Measurements from ENCODE around the gene USE1. TPM values are rescaled to one million over a fixed set of nuclear protein-coding genes. Genes with fewer than 3 reads are reported as not detected.

Gene USE1
- total and polyA plus RNA-seq, 8 donors, result 12.8 to 46.6 (median 19.1) TPM

GRCh38 chr19:17214508-17215126, 540 bp upstream of the USE1 start:
- TF ChIP-seq, protein P1, sequence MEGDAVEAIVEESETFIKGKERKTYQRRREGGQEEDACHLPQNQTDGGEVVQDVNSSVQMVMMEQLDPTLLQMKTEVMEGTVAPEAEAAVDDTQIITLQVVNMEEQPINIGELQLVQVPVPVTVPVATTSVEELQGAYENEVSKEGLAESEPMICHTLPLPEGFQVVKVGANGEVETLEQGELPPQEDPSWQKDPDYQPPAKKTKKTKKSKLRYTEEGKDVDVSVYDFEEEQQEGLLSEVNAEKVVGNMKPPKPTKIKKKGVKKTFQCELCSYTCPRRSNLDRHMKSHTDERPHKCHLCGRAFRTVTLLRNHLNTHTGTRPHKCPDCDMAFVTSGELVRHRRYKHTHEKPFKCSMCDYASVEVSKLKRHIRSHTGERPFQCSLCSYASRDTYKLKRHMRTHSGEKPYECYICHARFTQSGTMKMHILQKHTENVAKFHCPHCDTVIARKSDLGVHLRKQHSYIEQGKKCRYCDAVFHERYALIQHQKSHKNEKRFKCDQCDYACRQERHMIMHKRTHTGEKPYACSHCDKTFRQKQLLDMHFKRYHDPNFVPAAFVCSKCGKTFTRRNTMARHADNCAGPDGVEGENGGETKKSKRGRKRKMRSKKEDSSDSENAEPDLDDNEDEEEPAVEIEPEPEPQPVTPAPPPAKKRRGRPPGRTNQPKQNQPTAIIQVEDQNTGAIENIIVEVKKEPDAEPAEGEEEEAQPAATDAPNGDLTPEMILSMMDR (IDR thresholded peaks at IDR 0.05), result no peak
- 25 to 27% methylated on average over 16 of the region's 16 CpGs for WGBS, 2 donors
- Histone ChIP-seq H3K4me3 (peak overlapping the region; percentile 55 to 66 (median 60)), H3K27me3 (no peaks in the 10 kb centered on the region), H3K27ac (peak overlapping the region; percentile 88 to 96 (median 88)), H3K36me3 (peaks cover 0 to 12% (median 0%) of the 10 kb centered on the region in 3 donors), H3K9me3 (no peaks in the 10 kb centered on the region), H3K4me1 (peaks cover 0 to 5% (median 4%) of the 10 kb centered on the region in 3 donors)
- DNase-seq, result no peak
- FAIRE-seq, result no peak
- peak in 1 of 4 donors; percentile 1 for ATAC-seq
- intact Hi-C loops (cut with DNase I), result no loop called here

GRCh38 chr19:17216058-17216670, 1.0 kb downstream of the USE1 start:
- Histone ChIP-seq H3K27me3 (no peaks in the 10 kb centered on the region), H3K4me3 (peak overlapping the region in 2 of 4 donors; percentile 55 to 64), H3K36me3 (peaks cover 0 to 12% (median 0%) of the 10 kb centered on the region in 3 donors), H3K27ac (no peak overlapping the region), H3K9me3 (no peaks in the 10 kb centered on the region), H3K4me1 (peaks cover 0 to 5% (median 4%) of the 10 kb centered on the region in 3 donors)
- no peak for ATAC-seq
- TF ChIP-seq, protein P1 (IDR thresholded peaks at IDR 0.05), result no peak
- intact Hi-C loops (cut with DNase I), result no loop called here
- no peak for FAIRE-seq
- WGBS, 2 donors, result 65 to 72% methylated on average over 13 of the region's 13 CpGs
- peak in 3 of 6 donors; percentile 52 to 71 (median 70) for DNase-seq

GRCh38 chr19:17219286-17219685, 4.1 kb downstream of the USE1 start:
- WGBS, 2 donors, result 96 to 97% methylated on average over 8 of the region's 8 CpGs
- DNase-seq (no peak), FAIRE-seq (no peak), ATAC-seq (no peak)
- H3K4me3 ChIP-seq, result no peak overlapping the region
- H3K9me3 ChIP-seq, result no peaks in the 10 kb centered on the region
- H3K27ac ChIP-seq, result no peak overlapping the region
- H3K36me3 ChIP-seq, result peaks cover 0 to 12% (median 0%) of the 10 kb centered on the region in 3 donors
- H3K4me1 ChIP-seq, result peaks cover 0 to 5% (median 4%) of the 10 kb centered on the region in 3 donors
- no peaks in the 10 kb centered on the region for H3K27me3 ChIP-seq
- TF ChIP-seq, protein P1 (IDR thresholded peaks at IDR 0.05), result no peak
- intact Hi-C loops (cut with DNase I), result no loop called here

DNA sequence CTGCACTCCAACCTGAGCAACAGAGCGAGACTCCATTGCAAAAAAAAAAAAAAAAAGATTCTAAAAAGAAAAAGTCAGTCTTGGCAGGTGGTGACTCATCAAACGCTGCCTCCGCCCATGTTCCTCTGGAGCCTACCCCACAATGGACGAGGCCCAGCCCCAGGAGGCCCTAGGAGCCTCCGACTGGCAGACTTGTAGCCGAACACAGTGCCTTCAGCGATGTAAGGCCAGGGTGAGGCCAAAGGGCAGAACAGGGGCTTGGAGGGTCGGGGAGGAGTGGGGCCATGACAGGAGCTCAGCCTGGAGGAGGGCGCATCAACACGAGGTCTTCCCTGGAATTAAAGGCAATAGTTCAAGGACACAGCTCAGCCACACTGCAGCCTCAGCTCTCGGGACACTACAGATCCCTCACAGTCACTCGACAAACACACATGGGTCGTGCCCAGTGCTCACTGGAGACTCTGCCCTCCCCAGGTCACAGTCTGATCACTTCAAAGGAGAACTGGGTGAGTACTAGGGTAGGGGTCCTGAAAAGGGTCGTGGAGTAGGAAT, 5.1 kb downstream of the USE1 start:
- Histone ChIP-seq H3K36me3 (peaks cover 0 to 12% (median 0%) of the 10 kb centered on the region in 3 donors), H3K4me3 (no peak overlapping the region), H3K4me1 (peaks cover 0 to 5% (median 4%) of the 10 kb centered on the region in 3 donors), H3K27me3 (no peaks in the 10 kb centered on the region), H3K27ac (no peak overlapping the region), H3K9me3 (no peaks in the 10 kb centered on the region)
- intact Hi-C loops (cut with DNase I), result no loop called here
- TF ChIP-seq, protein P1 (IDR thresholded peaks at IDR 0.05), result no peak
- ATAC-seq, result no peak
- no peak for DNase-seq
- WGBS, 2 donors, result 40 to 44% methylated on average over 14 of the region's 14 CpGs
- no peak for FAIRE-seq
